T-helper 1 cell treated with Interleukin-12 subunit alpha and Interleukin-12 subunit beta and Interleukin-4 antibody, amounts not matched to agents 30 μg/mL and 1 μg/mL, for 36 hours (primary cell): ENCODE results near the gene BEAN1.

Source experiments
- H3K27ac Mint-ChIP-seq: one replicate; pipeline ENCODE4 v1.8.0; 2021; ENCODE audit warnings: mild to moderate bottlenecking, mixed read lengths
- H3K27me3 Mint-ChIP-seq: one replicate; pipeline ENCODE4 v1.8.0; 2021; ENCODE audit warnings: low read depth, mixed read lengths
- H3K36me3 Mint-ChIP-seq: one replicate; pipeline ENCODE4 v1.8.0; 2021; ENCODE audit warnings: low read depth, mixed read lengths
- H3K4me1 Mint-ChIP-seq: one replicate; pipeline ENCODE4 v1.8.0; 2021; ENCODE audit warnings: low read depth, mixed read lengths
- H3K4me3 Mint-ChIP-seq: one replicate; pipeline ENCODE4 v1.8.0; 2021; ENCODE audit warnings: mild to moderate bottlenecking, moderate library complexity, mixed read lengths
- H3K9me3 Mint-ChIP-seq: one replicate; pipeline ENCODE4 v1.8.0; 2021; ENCODE audit warnings: mixed read lengths

BEAN1 gene

DNA sequence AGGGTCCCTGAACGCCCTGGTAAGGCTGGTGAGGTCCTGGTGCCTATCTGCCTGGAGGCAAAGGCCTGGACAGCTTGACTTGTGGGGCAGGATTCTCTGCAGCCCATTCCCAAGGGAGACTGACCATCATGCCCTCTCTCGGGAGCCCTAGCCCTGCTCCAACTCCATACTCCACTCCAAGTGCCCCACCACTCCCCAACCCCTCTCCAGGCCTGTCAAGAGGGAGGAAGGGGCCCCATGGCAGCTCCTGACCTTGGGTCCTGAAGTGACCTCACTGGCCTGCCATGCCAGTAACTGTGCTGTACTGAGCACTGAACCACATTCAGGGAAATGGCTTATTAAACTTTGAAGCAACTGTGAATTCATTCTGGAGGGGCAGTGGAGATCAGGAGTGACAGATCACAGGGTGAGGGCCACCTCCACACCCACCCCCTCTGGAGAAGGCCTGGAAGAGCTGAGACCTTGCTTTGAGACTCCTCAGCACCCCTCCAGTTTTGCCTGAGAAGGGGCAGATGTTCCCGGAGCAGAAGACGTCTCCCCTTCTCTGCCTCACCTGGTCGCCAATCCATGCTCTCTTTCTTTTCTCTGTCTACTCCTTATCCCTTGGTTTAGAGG is 23.5 kb upstream of the BEAN1 start:
- H3K4me3 Mint-ChIP-seq = no peak overlapping the region
- no peaks in the 10 kb centered on the region for H3K36me3 Mint-ChIP-seq
- H3K27ac Mint-ChIP-seq = no peak overlapping the region
- peaks cover 10% of the 10 kb centered on the region for H3K4me1 Mint-ChIP-seq
- H3K27me3 Mint-ChIP-seq = peaks cover 27% of the 10 kb centered on the region
- no peaks in the 10 kb centered on the region for H3K9me3 Mint-ChIP-seq

DNA sequence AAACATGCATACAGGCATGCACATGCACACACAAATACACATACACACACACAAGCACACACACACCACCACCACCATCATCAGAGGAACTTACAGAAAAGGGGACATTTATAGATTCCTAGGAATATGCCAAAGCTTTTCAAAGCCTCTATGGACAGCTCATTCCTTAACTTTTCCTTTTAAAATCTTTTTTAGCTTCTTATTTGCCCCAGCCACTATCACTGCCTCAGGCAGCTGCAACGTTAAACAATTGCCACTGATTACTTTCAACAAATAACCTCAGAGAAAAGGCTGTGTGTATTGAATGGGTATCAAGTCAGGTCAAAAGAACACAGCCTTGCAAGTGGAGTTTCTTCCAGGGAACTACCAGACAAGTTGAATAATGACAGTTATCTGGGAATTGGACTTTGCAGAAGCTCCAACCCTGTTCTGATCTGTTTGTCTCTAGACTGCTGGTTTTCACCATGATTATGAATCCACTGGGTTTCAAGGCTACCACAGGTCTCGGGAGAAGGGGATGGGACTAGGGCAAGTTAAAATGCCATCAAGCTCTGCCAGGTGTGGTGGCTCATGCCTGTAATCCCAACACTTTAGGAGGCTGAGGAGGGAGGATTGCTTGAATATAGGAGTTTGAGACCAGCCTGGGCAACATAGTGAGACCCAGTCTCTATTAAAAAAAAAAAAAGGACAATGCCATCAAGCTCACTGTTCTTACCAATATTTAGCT is 21.9 kb upstream of the BEAN1 start:
- H3K36me3 Mint-ChIP-seq = peaks cover 7% of the 10 kb centered on the region
- H3K27me3 Mint-ChIP-seq = peaks cover 25% of the 10 kb centered on the region
- no peak overlapping the region for H3K4me3 Mint-ChIP-seq
- H3K27ac Mint-ChIP-seq = no peak overlapping the region
- no peaks in the 10 kb centered on the region for H3K9me3 Mint-ChIP-seq
- H3K4me1 Mint-ChIP-seq = peaks cover 19% of the 10 kb centered on the region

GRCh38 chr16:66406534-66407221 is 20.4 kb upstream of the BEAN1 start:
- H3K4me1 Mint-ChIP-seq = peaks cover 19% of the 10 kb centered on the region
- H3K4me3 Mint-ChIP-seq = peak overlapping the region; percentile 82
- peaks cover 11% of the 10 kb centered on the region for H3K36me3 Mint-ChIP-seq
- H3K9me3 Mint-ChIP-seq = peaks cover 8% of the 10 kb centered on the region
- H3K27me3 Mint-ChIP-seq = peaks cover 32% of the 10 kb centered on the region
- H3K27ac Mint-ChIP-seq = peak overlapping the region; percentile 27

GRCh38 chr16:66408163-66409048 is 18.7 kb upstream of the BEAN1 start:
- H3K9me3 Mint-ChIP-seq = peaks cover 19% of the 10 kb centered on the region
- peak overlapping the region; percentile 94 for H3K27ac Mint-ChIP-seq
- H3K36me3 Mint-ChIP-seq = peaks cover 16% of the 10 kb centered on the region
- peaks cover 34% of the 10 kb centered on the region for H3K27me3 Mint-ChIP-seq
- peak overlapping the region; percentile 91 for H3K4me3 Mint-ChIP-seq
- H3K4me1 Mint-ChIP-seq = peaks cover 19% of the 10 kb centered on the region

DNA sequence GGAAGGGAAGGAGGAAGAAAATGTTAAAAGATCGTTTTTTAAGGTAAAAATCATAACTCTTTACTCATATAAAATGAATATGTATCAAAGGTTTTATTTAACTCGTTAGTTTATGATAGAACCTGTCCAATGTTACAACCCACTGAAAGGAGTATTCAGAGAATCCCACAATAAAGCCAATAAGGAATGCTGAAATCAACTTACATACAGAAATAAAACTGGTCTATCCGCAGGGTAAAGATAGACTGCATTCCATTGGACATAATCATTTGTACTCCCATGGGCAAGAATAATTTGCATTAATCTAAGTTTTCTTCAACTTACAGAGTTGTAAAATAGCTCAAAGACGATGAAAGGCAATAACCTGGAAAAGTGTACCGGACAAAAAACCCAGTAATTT is 17.9 kb upstream of the BEAN1 start:
- peak overlapping the region; percentile 91 for H3K4me3 Mint-ChIP-seq

DNA sequence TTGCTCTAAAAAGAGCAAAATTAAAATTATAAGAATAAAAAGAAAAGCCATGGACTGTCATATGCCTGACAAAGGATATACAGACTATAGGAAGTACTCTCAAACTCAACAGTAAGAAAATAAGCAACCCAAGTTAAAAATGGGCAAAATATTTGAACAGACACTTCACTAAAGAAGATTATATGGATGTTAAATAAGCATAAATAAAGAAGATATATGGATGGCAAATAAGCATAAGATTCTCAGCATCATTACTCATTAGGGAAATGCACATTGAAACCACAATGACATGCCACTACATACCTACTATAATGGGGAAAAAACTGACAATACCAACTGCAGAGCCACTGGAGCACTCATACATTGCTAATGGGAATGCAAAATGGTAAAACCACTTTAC is 14.9 kb upstream of the BEAN1 start:
- Mint-ChIP-seq H3K27me3 (peaks cover 10% of the 10 kb centered on the region), H3K9me3 (peaks cover 23% of the 10 kb centered on the region), H3K4me1 (peaks cover 26% of the 10 kb centered on the region), H3K4me3 (no peak overlapping the region), H3K27ac (no peak overlapping the region), H3K36me3 (peaks cover 21% of the 10 kb centered on the region)

More for the DNA sequence above, 17.9 kb upstream of the BEAN1 start:
- peaks cover 19% of the 10 kb centered on the region for H3K4me1 Mint-ChIP-seq
- peaks cover 16% of the 10 kb centered on the region for H3K36me3 Mint-ChIP-seq
- H3K9me3 Mint-ChIP-seq = peaks cover 19% of the 10 kb centered on the region
- peaks cover 28% of the 10 kb centered on the region for H3K27me3 Mint-ChIP-seq
- no peak overlapping the region for H3K27ac Mint-ChIP-seq

DNA sequence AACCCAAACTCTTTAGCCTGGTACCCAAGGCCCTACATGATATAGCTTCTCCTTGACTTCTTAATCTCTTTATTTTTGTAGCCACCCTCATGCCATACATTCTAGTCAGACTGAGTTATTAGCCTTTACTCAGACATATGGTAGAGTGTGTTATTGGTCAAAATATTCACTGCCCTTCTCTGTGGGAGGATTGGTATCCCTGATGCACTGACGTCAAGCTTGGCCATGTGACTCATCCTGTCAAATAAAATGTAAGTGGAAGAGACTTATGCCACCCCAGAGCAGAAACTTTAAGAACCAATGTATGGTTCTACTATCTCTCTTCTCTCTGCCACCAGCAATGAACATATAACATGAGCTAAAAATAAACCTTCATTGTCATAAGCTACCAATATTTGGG is 12.2 kb upstream of the BEAN1 start:
- Mint-ChIP-seq H3K9me3 (peaks cover 23% of the 10 kb centered on the region), H3K27me3 (peaks cover 10% of the 10 kb centered on the region), H3K36me3 (peaks cover 16% of the 10 kb centered on the region), H3K4me1 (peaks cover 26% of the 10 kb centered on the region), H3K4me3 (no peak overlapping the region), H3K27ac (no peak overlapping the region)

- peaks cover 17% of the 10 kb centered on the region for H3K27me3 Mint-ChIP-seq
- H3K4me1 Mint-ChIP-seq = peaks cover 26% of the 10 kb centered on the region
- peaks cover 21% of the 10 kb centered on the region for H3K9me3 Mint-ChIP-seq
- H3K36me3 Mint-ChIP-seq = peaks cover 12% of the 10 kb centered on the region
- no peak overlapping the region for H3K4me3 Mint-ChIP-seq
- peak overlapping the region; percentile 38 for H3K27ac Mint-ChIP-seq
These were observed 11.0 kb upstream of the BEAN1 start for GRCh38 chr16:66416136-66416535.

GRCh38 chr16:66416939-66417700 is 10.0 kb upstream of the BEAN1 start:
- Mint-ChIP-seq H3K4me3 (no peak overlapping the region), H3K4me1 (peaks cover 26% of the 10 kb centered on the region), H3K27me3 (peaks cover 19% of the 10 kb centered on the region), H3K9me3 (peaks cover 14% of the 10 kb centered on the region), H3K36me3 (peaks cover 9% of the 10 kb centered on the region), H3K27ac (peak overlapping the region; percentile 83)

GRCh38 chr16:66418165-66418962 is 8.7 kb upstream of the BEAN1 start:
- peaks cover 4% of the 10 kb centered on the region for H3K9me3 Mint-ChIP-seq
- peak overlapping the region; percentile 36 for H3K4me3 Mint-ChIP-seq
- peaks cover 26% of the 10 kb centered on the region for H3K4me1 Mint-ChIP-seq
- peak overlapping the region; percentile 83 for H3K27ac Mint-ChIP-seq
- H3K36me3 Mint-ChIP-seq = peaks cover 6% of the 10 kb centered on the region
- peaks cover 29% of the 10 kb centered on the region for H3K27me3 Mint-ChIP-seq

DNA sequence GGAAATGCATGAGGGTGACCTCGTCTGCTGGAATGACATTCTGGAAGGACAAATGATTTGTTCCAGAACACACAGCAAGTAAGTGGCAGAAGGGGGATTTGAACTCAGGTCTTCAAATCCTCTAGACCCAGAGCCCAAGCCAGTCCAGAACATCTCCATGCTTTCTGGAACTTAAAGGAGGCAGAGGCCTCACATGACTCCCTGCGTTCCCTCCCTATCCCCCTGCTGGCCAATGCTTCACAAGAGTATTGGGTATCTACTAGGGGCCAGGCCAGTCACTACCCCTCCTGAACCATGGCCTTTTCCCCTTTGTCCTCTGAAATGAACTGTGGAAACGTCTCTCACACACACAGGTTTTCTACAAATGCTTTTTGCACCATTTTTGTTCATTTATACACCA is 7.6 kb upstream of the BEAN1 start:
- peaks cover 4% of the 10 kb centered on the region for H3K9me3 Mint-ChIP-seq
- H3K36me3 Mint-ChIP-seq = peaks cover 6% of the 10 kb centered on the region
- peaks cover 39% of the 10 kb centered on the region for H3K27me3 Mint-ChIP-seq
- H3K27ac Mint-ChIP-seq = no peak overlapping the region
- H3K4me3 Mint-ChIP-seq = no peak overlapping the region
- H3K4me1 Mint-ChIP-seq = peaks cover 26% of the 10 kb centered on the region

DNA sequence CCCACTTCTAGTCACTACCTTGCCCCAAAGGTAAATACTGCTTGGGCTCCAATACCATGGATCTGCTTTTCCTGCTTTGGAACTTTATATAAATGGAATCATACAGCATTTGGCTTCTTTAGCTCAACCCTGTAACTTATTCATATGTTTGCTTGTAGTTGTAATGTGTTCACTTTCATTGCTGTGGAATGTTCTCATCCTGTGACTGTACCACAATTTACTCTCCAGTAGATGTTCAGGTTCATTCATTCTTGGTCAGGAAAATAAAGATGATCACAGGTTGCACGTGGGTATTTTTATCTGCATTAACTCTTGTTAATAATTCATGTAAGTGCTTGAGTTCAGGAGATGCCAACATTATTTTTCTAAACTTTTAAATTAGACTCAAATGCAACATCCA is 6.7 kb upstream of the BEAN1 start:
- no peaks in the 10 kb centered on the region for H3K9me3 Mint-ChIP-seq
- H3K4me3 Mint-ChIP-seq = no peak overlapping the region
- H3K27me3 Mint-ChIP-seq = peaks cover 48% of the 10 kb centered on the region

GRCh38 chr16:66421891-66422290 is 5.2 kb upstream of the BEAN1 start:
- Mint-ChIP-seq H3K27me3 (peaks cover 60% of the 10 kb centered on the region), H3K36me3 (peaks cover 1% of the 10 kb centered on the region), H3K4me3 (no peak overlapping the region), H3K4me1 (peaks cover 18% of the 10 kb centered on the region), H3K9me3 (no peaks in the 10 kb centered on the region), H3K27ac (no peak overlapping the region)

More for the DNA sequence above, 6.7 kb upstream of the BEAN1 start:
- H3K27ac Mint-ChIP-seq = no peak overlapping the region
- peaks cover 26% of the 10 kb centered on the region for H3K4me1 Mint-ChIP-seq
- peaks cover 6% of the 10 kb centered on the region for H3K36me3 Mint-ChIP-seq
